Endothelial cell of umbilical vein (primary cell): ENCODE measurements around the gene PNPLA6. TPM values are rescaled to one million over a fixed set of nuclear protein-coding genes. Genes with fewer than 3 reads are reported as not detected.

Experiments used
- BruUV-seq: library from RNA; stranded (reverse); fragments of 400-500 nt; replicated peaks from 2 replicates; lab custom pipeline; 2021; lab: Mats Ljungman, UMichigan
- CTCF ChIA-PET: fragments of 300-600, 350-600 bp; sonication (Branson Sonifier 250); formaldehyde crosslinking; loops from one replicate; lab custom pipeline; 2021; ENCODE audit warnings: antibody characterized with exemption, inconsistent platforms; lab: Charles Lee
- POLR2A ChIA-PET: fragments of 300-600, 350-600 bp; sonication (Branson Sonifier 250); formaldehyde crosslinking; loops from one replicate; lab custom pipeline; 2021; ENCODE audit warnings: antibody characterized with exemption, inconsistent platforms; lab: Charles Lee
- DNase-seq: peaks from one replicate; pipeline ENCODE4 v3.0.0-alpha.2; 2011; ENCODE audit warnings: low read depth, low spot score
- FAIRE-seq: peaks from 2 replicates; lab custom pipeline; 2011; peaks lifted over from hg19 to GRCh38; lab: Jason Lieb, UNC
- H2AFZ ChIP-seq: 2 replicates; pipeline ENCODE4 v1.6.0; 2012; ENCODE audit warnings: low read depth, low read length, control low read depth, inconsistent platforms
- H3K27ac ChIP-seq: 2 replicates; pipeline ENCODE4 v1.5.1; 2011; ENCODE audit warnings: low read depth, mild to moderate bottlenecking, control low read depth, low read length, moderate library complexity; ENCODE audit not compliant: insufficient read depth
- H3K27me3 ChIP-seq, 2 experiments: 2 replicates each; pipeline versions ENCODE4 v1.6.0 to v1.6.1; 2011; ENCODE audit warnings: low read length in 2 of 2, mixed read lengths in 1 of 2; ENCODE audit not compliant: control insufficient read depth in 2 of 2, insufficient read depth in 2 of 2
- H3K36me3 ChIP-seq, 2 experiments: 2 replicates in 1 of 2; 3 replicates in 1 of 2; pipeline ENCODE4 v1.5.1; 2011; ENCODE audit warnings: low read length in 2 of 2, mild to moderate bottlenecking in 1 of 2, moderate library complexity in 1 of 2; ENCODE audit not compliant: control insufficient read depth in 2 of 2, insufficient read depth in 2 of 2; ENCODE audit errors: extremely low read depth in 1 of 2
- H3K4me1 ChIP-seq: 3 replicates; pipeline ENCODE4 v1.5.1; 2011; ENCODE audit warnings: mild to moderate bottlenecking, low read length; ENCODE audit not compliant: control insufficient read depth, insufficient read depth; ENCODE audit errors: extremely low read depth
- H3K4me2 ChIP-seq: 2 replicates; pipeline ENCODE4 v1.6.1; 2011; ENCODE audit warnings: low read length, control low read depth, mixed read lengths; ENCODE audit not compliant: insufficient read depth
- H3K4me3 ChIP-seq, 3 experiments: fragments of 200-600 bp in 1 of 3; sonication (generic), shearing (Covaris generic) in 1 of 3; replicated peaks in 1 of 3; 2 replicates each; pipeline ENCODE4 v1.5.1; 2011 to 2016; ENCODE audit warnings: control low read depth in 3 of 3, low read length in 3 of 3, mild to moderate bottlenecking in 2 of 3, inconsistent platforms in 1 of 3, low read depth in 1 of 3, moderate library complexity in 1 of 3; ENCODE audit not compliant: insufficient read depth in 1 of 3
- H3K79me2 ChIP-seq: 2 replicates; pipeline ENCODE4 v1.6.0; 2012; ENCODE audit warnings: low read length, inconsistent platforms; ENCODE audit not compliant: control insufficient read depth, insufficient read depth
- H3K9ac ChIP-seq: replicated peaks from 2 replicates; pipeline ENCODE3; 2011; ENCODE audit warnings: low read length, control low read depth; ENCODE audit not compliant: insufficient read depth; ENCODE audit errors: extremely low read depth
- H3K9me1 ChIP-seq: replicated peaks from 3 replicates; pipeline ENCODE4 v1.6.0; 2011; ENCODE audit warnings: mild to moderate bottlenecking, low read length; ENCODE audit not compliant: control insufficient read depth, insufficient read depth; ENCODE audit errors: extremely low read depth
- H3K9me3 ChIP-seq: replicated peaks from 2 replicates; pipeline ENCODE4 v1.5.1; 2012; ENCODE audit warnings: low read length, inconsistent platforms; ENCODE audit not compliant: control insufficient read depth, insufficient read depth
- H4K20me1 ChIP-seq: replicated peaks from 2 replicates; pipeline ENCODE3; 2011; ENCODE audit warnings: mild to moderate bottlenecking, low read length; ENCODE audit not compliant: control insufficient read depth, insufficient read depth; ENCODE audit errors: extremely low read depth
- EZH2 ChIP-seq: IDR thresholded peaks from 2 replicates; pipeline ENCODE4 v1.6.1; 2012; ENCODE audit warnings: borderline replicate concordance, low read depth, mild to moderate bottlenecking, moderate library complexity, low read length, inconsistent platforms; ENCODE audit not compliant: severe bottlenecking
- FOS ChIP-seq: IDR thresholded peaks from 2 replicates; pipeline ENCODE4 v1.6.1; 2011; ENCODE audit warnings: mild to moderate bottlenecking, low read length, moderate library complexity, borderline replicate concordance; ENCODE audit not compliant: insufficient read depth
- GATA2 ChIP-seq: IDR thresholded peaks from 2 replicates; pipeline ENCODE4 v1.7.0; 2011; ENCODE audit warnings: low read depth, mild to moderate bottlenecking, moderate library complexity, mixed read lengths, low read length; ENCODE audit not compliant: insufficient read length, insufficient read depth
- JUN ChIP-seq: IDR thresholded peaks from 2 replicates; pipeline ENCODE4 v1.6.1; 2011; ENCODE audit warnings: borderline replicate concordance, low read depth; ENCODE audit not compliant: insufficient read length, insufficient read depth
- MYC ChIP-seq: IDR thresholded peaks from one replicate; pipeline ENCODE4 v1.6.1; 2011; ENCODE audit warnings: mild to moderate bottlenecking, low read depth, low read length
- POLR2A ChIP-seq: IDR thresholded peaks from 2 replicates; pipeline ENCODE4 v1.6.1; 2012; ENCODE audit warnings: low read depth, mild to moderate bottlenecking, control low read depth, low read length
- POLR2AphosphoS5 ChIP-seq: IDR thresholded peaks from 2 replicates; pipeline ENCODE4 v1.6.1; 2012; ENCODE audit warnings: low read depth, mild to moderate bottlenecking, control low read depth, low read length, moderate library complexity; ENCODE audit not compliant: insufficient read depth
- dilution Hi-C: fragments of 300-500 bp; cut with MboI; formaldehyde crosslinking; loops from one replicate; pipeline ENCODE4 v1.15.0; 2019; ENCODE audit warnings: low sequenced_read_pairs; ENCODE audit not compliant: extremely low pct_ligation_motif_present
- intact Hi-C: fragments of 100-400 bp; cut with micrococcal nuclease; formaldehyde crosslinking; loops from one replicate; pipeline ENCODE4 v1.10.0; 2022
- polyA plus RNA-seq, 4 experiments: library from polyadenylated mRNA; depleted of rRNA in 3 of 4; stranded (reverse) in 3 of 4; unstranded in 1 of 4; fragments of >200 nt; gene quantifications; 2 replicates each; pipeline versions ENCODE4 v1.2.1 to v1.2.3, GENCODE V29; 2011 to 2012; ENCODE audit warnings: missing spikeins in 1 of 4
- total RNA-seq: library from RNA; stranded (reverse); gene quantifications from 2 replicates; pipeline ENCODE4 v1.2.3, GENCODE V29; 2021
- TF ChIP-seq, protein P1 (sequence below): IDR thresholded peaks from 2 replicates; pipeline ENCODE4 v1.6.1; 2011; ENCODE audit not compliant: insufficient read depth, insufficient read length
- TF ChIP-seq, protein P2 (sequence below), 2 donors: IDR thresholded peaks; 1 replicate in 1 of 2; 2 replicates in 1 of 2; pipeline ENCODE4 v1.5.1; 2011; ENCODE audit warnings: low read length in 2 of 2, mild to moderate bottlenecking in 2 of 2, moderate library complexity in 2 of 2, control low read depth in 1 of 2, inconsistent platforms in 1 of 2, low read depth in 1 of 2; ENCODE audit not compliant: insufficient read depth in 1 of 2; ENCODE audit errors: extremely low read depth in 1 of 2

PNPLA6 gene
- total and polyA plus RNA-seq, 2 donors (not counting 3 experiments of a cell fraction or from before 2014, with no cell fraction given): 106 to 164 TPM

DNA sequence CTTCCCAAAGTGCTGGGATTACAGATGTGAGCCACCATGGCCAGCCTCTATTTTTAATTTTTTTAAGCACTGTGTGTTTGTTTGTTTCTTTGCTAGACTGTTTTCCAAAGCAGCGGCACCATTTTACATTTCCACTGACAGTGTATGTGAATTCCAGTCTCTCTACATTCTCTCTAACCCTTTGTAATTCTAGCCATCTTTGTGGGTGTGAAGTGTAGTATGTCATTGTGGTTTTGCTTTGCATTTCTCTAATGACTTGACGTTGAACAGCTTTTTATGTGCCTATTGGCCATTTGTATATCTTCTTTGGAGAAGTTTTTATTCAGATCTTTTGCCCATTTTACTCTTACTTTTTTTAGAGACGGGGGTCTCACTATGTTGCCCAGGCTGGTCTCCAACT, 11.6 kb downstream of the PNPLA6 start:
- Histone ChIP-seq H3K4me3 (no peak overlapping the region), H3K27ac (no peak overlapping the region), H3K36me3 (peaks cover 3 to 34% of the 10 kb centered on the region in 2 experiments), H3K4me2 (no peak overlapping the region), H2AFZ (no peak overlapping the region), H3K79me2 (no peaks in the 10 kb centered on the region), H4K20me1 (no peaks in the 10 kb centered on the region), H3K9ac (no peak overlapping the region), H3K4me1 (no peaks in the 10 kb centered on the region), H3K27me3 (no peaks in the 10 kb centered on the region), H3K9me3 (no peaks in the 10 kb centered on the region), H3K9me1 (no peaks in the 10 kb centered on the region)
- POLR2A ChIA-PET: no interaction called here
- FAIRE-seq (no peak), DNase-seq (no peak)
- intact Hi-C loops: no loop called here
- BruUV-seq: no TSS peak
- CTCF ChIA-PET: no interaction called here
- dilution Hi-C loops: no loop called here
- TF ChIP-seq, protein P1, sequence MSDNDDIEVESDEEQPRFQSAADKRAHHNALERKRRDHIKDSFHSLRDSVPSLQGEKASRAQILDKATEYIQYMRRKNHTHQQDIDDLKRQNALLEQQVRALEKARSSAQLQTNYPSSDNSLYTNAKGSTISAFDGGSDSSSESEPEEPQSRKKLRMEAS: no peak
- TF ChIP-seq POLR2AphosphoS5 (no peak), EZH2 (no peak), FOS (no peak), JUN (no peak), MYC (no peak), POLR2A (no peak), GATA2 (no peak)
- TF ChIP-seq, protein P2, sequence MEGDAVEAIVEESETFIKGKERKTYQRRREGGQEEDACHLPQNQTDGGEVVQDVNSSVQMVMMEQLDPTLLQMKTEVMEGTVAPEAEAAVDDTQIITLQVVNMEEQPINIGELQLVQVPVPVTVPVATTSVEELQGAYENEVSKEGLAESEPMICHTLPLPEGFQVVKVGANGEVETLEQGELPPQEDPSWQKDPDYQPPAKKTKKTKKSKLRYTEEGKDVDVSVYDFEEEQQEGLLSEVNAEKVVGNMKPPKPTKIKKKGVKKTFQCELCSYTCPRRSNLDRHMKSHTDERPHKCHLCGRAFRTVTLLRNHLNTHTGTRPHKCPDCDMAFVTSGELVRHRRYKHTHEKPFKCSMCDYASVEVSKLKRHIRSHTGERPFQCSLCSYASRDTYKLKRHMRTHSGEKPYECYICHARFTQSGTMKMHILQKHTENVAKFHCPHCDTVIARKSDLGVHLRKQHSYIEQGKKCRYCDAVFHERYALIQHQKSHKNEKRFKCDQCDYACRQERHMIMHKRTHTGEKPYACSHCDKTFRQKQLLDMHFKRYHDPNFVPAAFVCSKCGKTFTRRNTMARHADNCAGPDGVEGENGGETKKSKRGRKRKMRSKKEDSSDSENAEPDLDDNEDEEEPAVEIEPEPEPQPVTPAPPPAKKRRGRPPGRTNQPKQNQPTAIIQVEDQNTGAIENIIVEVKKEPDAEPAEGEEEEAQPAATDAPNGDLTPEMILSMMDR (IDR thresholded peaks at IDR 0.05; ENCODE audit: extremely low read depth in 1 of 2, insufficient read depth in 1 of 2, low read depth in 1 of 2, low read length in 2 of 2): no peak
